ENCODE data around the gene SPINK5.

The SPINK5 gene

GRCh38 chr5:148027505-148027904, 36.3 kb upstream of the SPINK5 start:
- no peaks in the 10 kb centered on the region for H4K20me1 ChIP-seq (ENCODE audit: low read depth, low read length)
- no peak for TF ChIP-seq EZH2phosphoT487 (conservative IDR thresholded peaks at IDR 0.05; ENCODE audit: low read length)
- TF ChIP-seq, protein P1, sequence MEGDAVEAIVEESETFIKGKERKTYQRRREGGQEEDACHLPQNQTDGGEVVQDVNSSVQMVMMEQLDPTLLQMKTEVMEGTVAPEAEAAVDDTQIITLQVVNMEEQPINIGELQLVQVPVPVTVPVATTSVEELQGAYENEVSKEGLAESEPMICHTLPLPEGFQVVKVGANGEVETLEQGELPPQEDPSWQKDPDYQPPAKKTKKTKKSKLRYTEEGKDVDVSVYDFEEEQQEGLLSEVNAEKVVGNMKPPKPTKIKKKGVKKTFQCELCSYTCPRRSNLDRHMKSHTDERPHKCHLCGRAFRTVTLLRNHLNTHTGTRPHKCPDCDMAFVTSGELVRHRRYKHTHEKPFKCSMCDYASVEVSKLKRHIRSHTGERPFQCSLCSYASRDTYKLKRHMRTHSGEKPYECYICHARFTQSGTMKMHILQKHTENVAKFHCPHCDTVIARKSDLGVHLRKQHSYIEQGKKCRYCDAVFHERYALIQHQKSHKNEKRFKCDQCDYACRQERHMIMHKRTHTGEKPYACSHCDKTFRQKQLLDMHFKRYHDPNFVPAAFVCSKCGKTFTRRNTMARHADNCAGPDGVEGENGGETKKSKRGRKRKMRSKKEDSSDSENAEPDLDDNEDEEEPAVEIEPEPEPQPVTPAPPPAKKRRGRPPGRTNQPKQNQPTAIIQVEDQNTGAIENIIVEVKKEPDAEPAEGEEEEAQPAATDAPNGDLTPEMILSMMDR (IDR thresholded peaks at IDR 0.05; ENCODE audit: insufficient read depth, low read length, poor library complexity, severe bottlenecking), result no peak
- H3K79me2 ChIP-seq (ENCODE audit: insufficient read depth, low read length), result no peaks in the 10 kb centered on the region
- H3K4me3 ChIP-seq (ENCODE audit: insufficient read depth, low read length, poor library complexity, severe bottlenecking), result no peak overlapping the region
- H3K4me2 ChIP-seq (ENCODE audit: low read depth, low read length, poor library complexity, severe bottlenecking), result no peak overlapping the region
- no peaks in the 10 kb centered on the region for H3K9me2 ChIP-seq (replicated peaks; ENCODE audit: insufficient read depth, low read length)
- H3K9ac ChIP-seq (ENCODE audit: low read length), result no peak overlapping the region
- H3F3A ChIP-seq (ENCODE audit: insufficient read depth), result no peaks in the 10 kb centered on the region
- H3K9me3 ChIP-seq (ENCODE audit: insufficient read depth, low read length), result no peaks in the 10 kb centered on the region
- no peak overlapping the region for H3K27ac ChIP-seq (ENCODE audit: low read depth, low read length)
- H3K36me3 ChIP-seq (ENCODE audit: low read length), result no peaks in the 10 kb centered on the region
- H3K27me3 ChIP-seq (ENCODE audit: low read length), result no peaks in the 10 kb centered on the region
- H2AFZ ChIP-seq (ENCODE audit: low read depth, low read length, severe bottlenecking), result no peak overlapping the region

DNA sequence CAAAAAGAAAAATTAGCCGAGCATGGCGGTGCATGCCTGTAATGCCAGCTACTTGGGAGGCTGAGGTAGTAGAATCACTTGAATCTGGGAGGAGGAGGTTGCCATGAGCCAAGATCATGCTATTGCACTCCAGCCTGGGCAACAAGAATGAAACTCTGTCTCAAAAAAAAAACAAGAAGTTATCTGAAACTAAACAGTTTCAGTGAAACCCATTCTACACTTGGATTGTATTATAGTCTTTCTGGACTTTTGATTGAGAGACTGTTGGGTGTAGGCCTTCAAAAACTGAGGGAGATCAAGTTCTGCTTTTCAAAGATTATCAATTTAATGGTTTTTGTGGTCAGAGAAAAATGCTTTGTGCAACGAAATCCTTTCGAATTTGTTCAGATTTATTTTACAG, 34.6 kb upstream of the SPINK5 start:
- Histone ChIP-seq H2AFZ (ENCODE audit: low read depth, low read length, severe bottlenecking) (no peak overlapping the region), H3K9me2 (replicated peaks; ENCODE audit: insufficient read depth, low read length) (no peaks in the 10 kb centered on the region), H3F3A (ENCODE audit: insufficient read depth) (no peaks in the 10 kb centered on the region), H3K79me2 (ENCODE audit: insufficient read depth, low read length) (no peaks in the 10 kb centered on the region), H3K36me3 (ENCODE audit: low read length) (no peaks in the 10 kb centered on the region), H3K9me3 (ENCODE audit: insufficient read depth, low read length) (no peaks in the 10 kb centered on the region), H3K4me2 (ENCODE audit: low read depth, low read length, poor library complexity, severe bottlenecking) (no peak overlapping the region), H3K4me3 (ENCODE audit: insufficient read depth, low read length, poor library complexity, severe bottlenecking) (no peak overlapping the region), H3K27me3 (ENCODE audit: low read length) (no peaks in the 10 kb centered on the region), H3K27ac (ENCODE audit: low read depth, low read length) (no peak overlapping the region), H3K9ac (ENCODE audit: low read length) (no peak overlapping the region), H4K20me1 (ENCODE audit: low read depth, low read length) (no peaks in the 10 kb centered on the region)
- TF ChIP-seq, protein P1 (IDR thresholded peaks at IDR 0.05; ENCODE audit: insufficient read depth, low read length, poor library complexity, severe bottlenecking), result no peak
- no peak for TF ChIP-seq EZH2phosphoT487 (conservative IDR thresholded peaks at IDR 0.05; ENCODE audit: low read length)

- TF ChIP-seq, protein P1 (IDR thresholded peaks at IDR 0.05; ENCODE audit: insufficient read depth, low read length, poor library complexity, severe bottlenecking), result no peak
- TF ChIP-seq EZH2phosphoT487 (conservative IDR thresholded peaks at IDR 0.05; ENCODE audit: low read length), result no peak
- no peak overlapping the region for H3K4me2 ChIP-seq (ENCODE audit: low read depth, low read length, poor library complexity, severe bottlenecking)
Measured at GRCh38 chr5:148033134-148033533, 30.6 kb upstream of the SPINK5 start.

More at GRCh38 chr5:148033134-148033533, 30.6 kb upstream of the SPINK5 start:
- no peaks in the 10 kb centered on the region for H3K36me3 ChIP-seq (ENCODE audit: low read length)
- no peak overlapping the region for H3K9ac ChIP-seq (ENCODE audit: low read length)
- H3K79me2 ChIP-seq (ENCODE audit: insufficient read depth, low read length), result no peaks in the 10 kb centered on the region
- no peaks in the 10 kb centered on the region for H3K9me3 ChIP-seq (ENCODE audit: insufficient read depth, low read length)
- no peaks in the 10 kb centered on the region for H3K27me3 ChIP-seq (ENCODE audit: low read length)
- no peak overlapping the region for H3K27ac ChIP-seq (ENCODE audit: low read depth, low read length)
- no peaks in the 10 kb centered on the region for H3K9me2 ChIP-seq (replicated peaks; ENCODE audit: insufficient read depth, low read length)
- H4K20me1 ChIP-seq (ENCODE audit: low read depth, low read length), result no peaks in the 10 kb centered on the region
- no peak overlapping the region for H3K4me3 ChIP-seq (ENCODE audit: insufficient read depth, low read length, poor library complexity, severe bottlenecking)
- no peaks in the 10 kb centered on the region for H3F3A ChIP-seq (ENCODE audit: insufficient read depth)
- H2AFZ ChIP-seq (ENCODE audit: low read depth, low read length, severe bottlenecking), result no peak overlapping the region
